Skeletal muscle tissue (tissue), 4 donors: ENCODE measurements around the gene PIGQ. TPM values are rescaled to one million over a fixed set of nuclear protein-coding genes. Genes with fewer than 3 reads are reported as not detected.

Experiments used
- H3K27ac ChIP-seq: one replicate; pipeline ENCODE4 v1.7.0; 2013; ENCODE audit warnings: mild to moderate bottlenecking, low read depth, low read length, inconsistent platforms
- H3K27me3 ChIP-seq, 3 donors: one replicate each; pipeline ENCODE4 v1.7.0; 2013; ENCODE audit warnings: low read length in 3 of 3; ENCODE audit not compliant: control insufficient read depth in 3 of 3, insufficient read depth in 3 of 3
- H3K36me3 ChIP-seq, 3 donors: one replicate each; pipeline ENCODE4 v1.7.0; 2013; ENCODE audit warnings: low read length in 3 of 3; ENCODE audit not compliant: control insufficient read depth in 3 of 3, insufficient read depth in 3 of 3
- H3K4me1 ChIP-seq, 3 donors: one replicate each; pipeline ENCODE4 v1.7.0; 2013; ENCODE audit warnings: low read length in 3 of 3, mild to moderate bottlenecking in 3 of 3; ENCODE audit not compliant: control insufficient read depth in 3 of 3, insufficient read depth in 3 of 3
- H3K4me3 ChIP-seq, 3 donors: one replicate each; pipeline ENCODE4 v1.7.0; 2013; ENCODE audit warnings: low read length in 3 of 3
- H3K9ac ChIP-seq, 3 donors: one replicate each; pipeline ENCODE4 v1.7.0; 2013; ENCODE audit warnings: low read length in 3 of 3, mild to moderate bottlenecking in 3 of 3, moderate library complexity in 2 of 3, low read depth in 1 of 3
- H3K9me3 ChIP-seq, 3 donors: one replicate each; pipeline ENCODE4 v1.7.0; 2013; ENCODE audit warnings: low read length in 3 of 3; ENCODE audit not compliant: control insufficient read depth in 3 of 3
- total RNA-seq: library from RNA; depleted of rRNA; stranded (reverse); fragments of >200 nt; gene quantifications from one replicate; pipeline ENCODE4 v1.2.3, GENCODE V29; 2014
- donor health status: Osteomylitis.

The PIGQ gene
- total RNA-seq, 1 donor from 2014 or later: 11.0 TPM

DNA sequence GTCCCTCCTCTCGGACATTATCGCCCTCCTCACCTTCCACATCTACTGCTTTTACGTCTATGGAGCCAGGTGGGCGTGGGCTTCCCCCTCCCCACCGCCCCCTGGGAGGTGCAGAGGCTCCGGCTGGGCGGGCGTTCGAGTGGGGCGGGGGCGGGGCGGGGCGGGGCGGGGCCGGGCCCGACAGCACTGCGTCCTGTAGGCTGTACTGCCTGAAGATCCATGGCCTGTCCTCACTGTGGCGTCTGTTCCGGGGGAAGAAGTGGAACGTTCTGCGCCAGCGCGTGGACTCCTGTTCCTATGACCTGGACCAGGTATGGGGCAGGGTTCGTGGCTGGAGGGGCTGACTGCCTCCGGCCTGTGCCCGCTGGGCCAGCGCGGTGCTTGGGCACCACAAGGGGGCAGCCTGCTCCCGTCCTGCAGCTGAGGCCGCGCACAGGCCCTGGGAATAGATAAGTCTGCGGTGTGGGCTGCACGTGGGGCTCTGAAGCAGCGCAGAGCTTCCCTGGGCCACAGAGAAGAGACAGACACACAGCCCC is 9.2 kb downstream of the PIGQ start:
- H3K36me3 ChIP-seq: peaks cover 2 to 14% (median 8%) of the 10 kb centered on the region in 3 donors
- no peak overlapping the region for H3K27ac ChIP-seq
- H3K9ac ChIP-seq: no peak overlapping the region
- H3K4me3 ChIP-seq: peak overlapping the region in 2 of 3 donors; percentile 27 to 35
- peaks cover 0 to 14% (median 11%) of the 10 kb centered on the region in 3 donors for H3K4me1 ChIP-seq
- no peaks in the 10 kb centered on the region for H3K27me3 ChIP-seq
- no peaks in the 10 kb centered on the region for H3K9me3 ChIP-seq

DNA sequence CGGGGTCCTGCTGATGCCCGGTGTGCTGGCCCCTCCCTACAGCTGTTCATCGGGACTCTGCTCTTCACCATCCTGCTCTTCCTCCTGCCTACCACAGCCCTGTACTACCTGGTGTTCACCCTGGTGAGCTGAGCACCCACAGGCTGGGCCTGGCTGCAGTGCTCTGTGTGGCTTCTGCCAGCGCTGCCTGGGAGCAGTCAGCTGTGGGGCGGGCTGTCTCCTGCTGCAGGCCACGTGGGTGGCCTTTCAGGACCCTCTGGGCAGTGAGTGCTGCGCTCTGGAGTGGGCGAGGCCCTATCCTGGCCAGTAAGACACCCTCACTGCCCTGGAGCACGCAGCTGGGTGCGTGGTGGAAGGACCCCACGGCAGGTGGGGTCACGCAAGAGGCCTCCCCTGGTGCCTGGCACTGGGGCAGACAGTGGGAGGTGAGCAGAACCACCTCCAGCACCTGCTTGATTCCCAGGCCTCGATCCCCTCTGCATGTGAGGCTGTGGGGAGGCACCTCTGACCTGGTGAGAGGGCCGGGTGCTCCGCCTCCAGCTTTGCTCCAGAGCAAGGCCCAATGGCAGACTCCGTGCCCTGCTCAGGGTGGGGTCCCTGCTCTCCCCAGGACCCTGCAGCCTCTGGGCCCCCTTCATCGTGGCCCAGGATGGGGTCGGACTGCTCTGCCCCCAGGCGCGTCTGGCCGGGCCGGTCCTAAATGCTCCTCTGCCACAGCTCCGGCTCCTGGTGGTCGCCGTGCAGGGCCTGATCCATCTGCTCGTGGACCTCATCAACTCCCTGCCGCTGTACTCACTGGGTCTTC is 10.6 kb downstream of the PIGQ start:
- no peak overlapping the region for H3K9ac ChIP-seq
- H3K9me3 ChIP-seq: no peaks in the 10 kb centered on the region
- no peak overlapping the region for H3K4me3 ChIP-seq
- peaks cover 0 to 2% (median 0%) of the 10 kb centered on the region in 3 donors for H3K27me3 ChIP-seq
- H3K27ac ChIP-seq: no peak overlapping the region
- peaks cover 0 to 9% (median 6%) of the 10 kb centered on the region in 3 donors for H3K36me3 ChIP-seq
- peaks cover under 1 to 15% (median 13%) of the 10 kb centered on the region in 3 donors for H3K4me1 ChIP-seq

DNA sequence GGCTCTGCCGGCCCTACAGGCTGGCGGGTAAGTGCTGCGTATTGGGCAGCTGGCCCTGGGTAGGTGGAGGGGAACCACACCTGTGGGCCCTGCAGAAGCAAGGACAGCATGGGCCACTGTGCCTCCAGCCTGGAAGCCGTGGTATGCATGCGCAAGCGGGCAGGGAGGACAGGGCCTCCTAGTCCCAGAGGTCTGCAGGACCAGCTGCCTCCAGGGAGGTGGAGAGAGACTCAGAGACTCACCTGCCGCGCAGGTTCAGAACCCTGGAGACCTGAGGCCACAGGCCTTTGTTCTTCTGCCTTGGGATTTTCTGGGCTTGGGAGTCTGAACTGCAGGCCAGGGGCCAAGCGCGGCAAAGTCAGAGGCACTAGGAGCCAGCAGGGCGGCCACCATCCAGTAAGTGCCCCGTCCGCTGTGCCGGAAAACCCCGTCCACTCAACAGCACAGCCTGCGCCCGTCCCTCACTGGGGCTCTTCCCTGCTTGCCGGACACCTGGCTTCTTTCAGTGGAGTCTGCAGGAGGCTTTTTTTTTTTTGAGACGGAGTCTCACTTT is 11.3 kb downstream of the PIGQ start:
- Histone ChIP-seq H3K4me3 (no peak overlapping the region), H3K9me3 (no peaks in the 10 kb centered on the region), H3K36me3 (peaks cover 0 to 9% (median 3%) of the 10 kb centered on the region in 3 donors), H3K27ac (no peak overlapping the region), H3K27me3 (peaks cover 0 to 5% (median 0%) of the 10 kb centered on the region in 3 donors), H3K4me1 (peaks cover 8 to 22% (median 20%) of the 10 kb centered on the region in 3 donors), H3K9ac (no peak overlapping the region)

DNA sequence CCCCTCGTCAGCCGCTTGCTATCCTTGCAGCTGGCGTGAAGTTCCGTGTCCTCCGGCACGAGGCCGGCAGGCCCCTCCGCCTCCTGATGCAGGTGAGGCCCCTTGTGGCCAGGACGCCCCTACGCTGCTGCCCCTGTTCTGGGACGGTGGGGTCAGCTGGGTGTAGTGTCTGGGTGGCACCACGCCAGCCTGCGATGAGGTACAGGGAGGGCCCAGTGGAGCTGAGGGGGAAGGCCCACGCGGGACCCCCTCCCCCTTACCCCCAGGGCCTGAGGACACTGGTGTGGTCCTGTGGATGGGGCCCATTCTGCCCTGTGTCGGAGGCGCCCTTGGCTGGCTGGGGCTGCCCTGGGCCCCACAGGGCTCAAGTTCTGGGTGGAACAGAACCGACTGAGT is 12.4 kb downstream of the PIGQ start:
- Histone ChIP-seq H3K4me3 (no peak overlapping the region), H3K9ac (no peak overlapping the region), H3K4me1 (peaks cover 20 to 34% (median 32%) of the 10 kb centered on the region in 3 donors), H3K27ac (no peak overlapping the region), H3K36me3 (peaks cover 0 to 9% (median 2%) of the 10 kb centered on the region in 3 donors), H3K9me3 (no peaks in the 10 kb centered on the region), H3K27me3 (peaks cover 0 to 5% (median 0%) of the 10 kb centered on the region in 3 donors)

DNA sequence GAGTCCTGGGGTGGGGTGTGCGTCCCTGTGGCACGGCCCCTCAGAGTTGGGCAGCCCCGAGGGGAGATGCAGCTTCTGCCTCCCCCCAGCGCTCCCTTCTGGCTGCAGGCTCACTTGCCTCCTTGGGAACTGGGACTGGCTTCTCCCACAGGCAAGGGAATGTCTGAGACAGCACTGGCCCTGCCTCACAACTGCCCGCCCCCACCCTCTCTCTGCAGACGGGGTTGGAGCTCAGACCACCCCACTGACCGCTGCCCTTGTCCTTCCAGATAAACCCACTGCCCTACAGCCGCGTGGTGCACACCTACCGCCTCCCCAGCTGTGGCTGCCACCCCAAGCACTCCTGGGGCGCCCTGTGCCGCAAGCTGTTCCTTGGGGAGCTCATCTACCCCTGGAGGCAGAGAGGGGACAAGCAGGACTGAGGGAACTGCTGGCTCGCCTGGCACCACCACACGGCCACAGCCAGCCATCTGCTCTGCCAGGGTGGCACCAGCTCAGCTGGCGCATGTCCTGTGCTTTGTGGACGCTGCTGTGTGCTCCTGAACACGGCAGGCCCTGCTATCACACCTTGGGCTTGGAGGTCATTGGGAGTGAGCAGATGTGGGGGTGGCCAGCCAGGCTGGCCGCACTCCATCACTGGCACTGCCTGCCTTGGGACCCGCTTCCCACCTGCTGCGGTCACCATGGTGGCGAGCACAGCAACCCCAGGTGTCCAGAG is 13.0 kb downstream of the PIGQ start:
- peaks cover 0 to 5% (median 0%) of the 10 kb centered on the region in 3 donors for H3K27me3 ChIP-seq
- no peaks in the 10 kb centered on the region for H3K9me3 ChIP-seq
- H3K9ac ChIP-seq: peak overlapping the region in 1 of 3 donors; percentile 25
- H3K27ac ChIP-seq: no peak overlapping the region
- H3K4me1 ChIP-seq: peaks cover 25 to 40% (median 37%) of the 10 kb centered on the region in 3 donors
- H3K4me3 ChIP-seq: no peak overlapping the region
- H3K36me3 ChIP-seq: peaks cover 0 to 9% (median 2%) of the 10 kb centered on the region in 3 donors

DNA sequence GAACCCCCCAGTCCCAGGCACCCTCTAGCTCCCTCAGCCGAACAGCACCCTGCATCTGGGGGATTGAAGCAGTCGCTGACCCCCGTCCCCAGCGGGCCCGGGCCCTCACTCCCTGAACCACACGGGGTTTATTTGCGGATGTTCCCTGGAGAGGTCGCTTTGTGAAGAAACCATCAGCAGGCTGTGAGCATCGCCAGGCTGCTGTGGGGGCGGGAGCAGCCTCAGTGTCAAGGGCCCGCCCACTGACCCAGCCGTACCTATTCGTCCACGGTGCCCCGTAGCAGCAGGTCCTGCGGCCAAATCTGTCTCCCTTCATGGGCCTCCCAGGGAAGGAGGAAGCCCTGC is 13.7 kb downstream of the PIGQ start:
- Histone ChIP-seq H3K4me3 (no peak overlapping the region), H3K9me3 (no peaks in the 10 kb centered on the region), H3K36me3 (peaks cover 0 to 9% (median 2%) of the 10 kb centered on the region in 3 donors), H3K27me3 (peaks cover 0 to 5% (median 0%) of the 10 kb centered on the region in 3 donors), H3K4me1 (peaks cover 32 to 46% (median 43%) of the 10 kb centered on the region in 3 donors), H3K27ac (no peak overlapping the region), H3K9ac (peak overlapping the region in 1 of 3 donors; percentile 25)

DNA sequence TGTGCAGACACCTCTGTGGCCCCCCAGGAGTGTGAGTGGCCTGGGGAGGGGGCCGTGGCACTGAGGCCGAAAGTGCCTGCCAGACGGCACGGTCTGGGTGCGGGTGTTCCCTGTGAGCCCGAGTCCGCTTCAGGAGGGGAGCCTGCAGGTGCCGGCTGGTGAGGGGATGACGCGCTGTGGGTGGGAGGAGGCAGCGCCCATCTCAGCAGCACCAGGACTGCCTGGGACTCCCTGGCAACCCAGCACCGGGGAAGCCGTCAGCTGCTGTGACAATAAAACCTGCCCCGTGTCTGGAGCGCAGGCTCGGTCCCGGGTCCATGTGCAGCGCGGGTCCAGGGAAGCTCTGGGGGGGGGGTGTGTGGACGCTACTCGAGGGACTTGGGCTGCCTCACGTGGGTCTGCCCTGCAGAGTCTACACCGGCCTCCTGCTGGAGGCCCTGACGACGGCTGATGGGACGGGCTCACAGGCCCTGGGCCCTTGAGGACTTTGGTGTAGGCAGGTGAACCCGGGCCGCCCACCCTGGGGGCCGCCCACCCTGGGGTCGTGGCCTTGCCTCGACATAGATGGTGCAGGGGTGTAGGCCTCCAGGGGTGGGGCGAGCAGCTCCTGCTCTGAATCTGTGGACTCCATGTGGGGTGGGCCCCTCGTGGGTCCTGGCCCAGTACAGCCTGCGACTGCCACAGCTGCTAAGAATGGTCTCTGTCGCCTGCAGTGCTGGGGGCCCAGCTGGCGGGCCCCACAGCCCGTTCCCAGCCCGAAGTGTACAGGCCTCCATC is 14.2 kb downstream of the PIGQ start:
- peaks cover 32 to 50% (median 44%) of the 10 kb centered on the region in 3 donors for H3K4me1 ChIP-seq
- H3K9me3 ChIP-seq: no peaks in the 10 kb centered on the region
- no peak overlapping the region for H3K27ac ChIP-seq
- H3K36me3 ChIP-seq: peaks cover 0 to 9% (median 2%) of the 10 kb centered on the region in 3 donors
- no peak overlapping the region for H3K9ac ChIP-seq
- peaks cover 0 to 5% (median 0%) of the 10 kb centered on the region in 3 donors for H3K27me3 ChIP-seq
- H3K4me3 ChIP-seq: no peak overlapping the region

DNA sequence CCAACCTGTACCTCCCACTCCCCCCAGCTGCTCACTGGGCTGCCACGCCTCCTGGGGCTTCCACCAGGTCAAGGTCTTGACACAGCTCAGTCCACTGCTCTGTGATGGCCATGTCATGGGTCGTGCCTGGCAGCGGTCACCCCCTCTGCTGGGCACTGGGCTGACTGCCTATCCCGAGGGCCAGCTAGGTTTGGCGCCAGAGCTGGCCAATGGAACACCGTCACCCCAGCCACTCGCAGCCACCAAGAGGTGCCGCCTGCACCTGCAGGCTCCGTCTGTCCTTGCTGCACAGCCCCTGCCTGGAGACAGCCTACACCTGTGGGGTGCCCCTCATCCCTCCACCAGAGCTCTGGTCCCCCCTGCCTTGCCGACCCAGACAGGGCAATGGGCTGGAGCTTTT is 15.6 kb downstream of the PIGQ start:
- Histone ChIP-seq H3K4me3 (no peak overlapping the region), H3K27me3 (peaks cover 0 to 5% (median 0%) of the 10 kb centered on the region in 3 donors), H3K9me3 (no peaks in the 10 kb centered on the region), H3K27ac (no peak overlapping the region), H3K9ac (peak overlapping the region in 2 of 3 donors; percentile 16 to 30), H3K4me1 (peaks cover 32 to 52% (median 44%) of the 10 kb centered on the region in 3 donors), H3K36me3 (peaks cover 0 to 5% (median 4%) of the 10 kb centered on the region in 3 donors)

DNA sequence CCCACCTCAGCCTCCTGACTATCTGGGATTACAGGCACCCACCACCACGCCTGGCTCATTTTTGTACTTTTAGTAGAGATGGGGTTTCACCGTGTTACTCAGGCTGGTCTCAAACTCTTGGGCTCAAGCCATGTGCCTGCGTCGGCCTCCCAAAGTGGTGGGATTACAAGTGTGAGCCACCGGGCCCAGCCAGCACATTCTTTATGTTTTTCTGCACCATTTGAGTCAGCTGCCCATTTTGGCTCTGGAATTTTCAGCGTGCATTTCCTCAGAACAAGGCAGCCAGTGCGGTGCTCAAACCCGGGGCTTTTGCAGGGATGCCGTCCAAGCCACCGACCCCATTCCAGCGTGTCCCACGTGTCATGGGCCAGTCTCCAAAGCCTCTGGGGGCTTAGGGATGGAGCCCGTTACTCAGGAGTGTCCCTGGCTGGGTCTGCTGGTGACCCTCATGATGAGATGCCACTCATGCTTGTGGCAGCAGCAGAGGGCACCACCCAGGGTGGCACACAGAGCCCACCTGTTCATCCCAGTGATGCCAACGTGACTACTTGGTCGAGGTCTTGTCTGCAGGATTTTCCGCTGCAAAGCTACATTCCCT is 16.4 kb downstream of the PIGQ start:
- Histone ChIP-seq H3K4me1 (peaks cover 38 to 60% (median 52%) of the 10 kb centered on the region in 3 donors), H3K27ac (no peak overlapping the region), H3K4me3 (no peak overlapping the region), H3K36me3 (peaks cover 0 to 4% (median 1%) of the 10 kb centered on the region in 3 donors), H3K9ac (peak overlapping the region in 2 of 3 donors; percentile 27 to 98), H3K27me3 (peaks cover 0 to 5% (median 0%) of the 10 kb centered on the region in 3 donors), H3K9me3 (no peaks in the 10 kb centered on the region)
